ENCODE data around the gene FOXD1.
A peak's percentile ranks its signal among the peaks of the same experiment; 100 is the strongest.
"Not testable (repeated sequence)": the region's sequence is repeated elsewhere in the genome, so short reads cannot be mapped to it uniquely, and the experiment has no call there.

Gene FOXD1

GRCh38 chr5:73464016-73464745, 15.6 kb upstream of the FOXD1 start:
- no peak for FAIRE-seq
- DNase-seq (ENCODE audit: low spot score): no peak

DNA sequence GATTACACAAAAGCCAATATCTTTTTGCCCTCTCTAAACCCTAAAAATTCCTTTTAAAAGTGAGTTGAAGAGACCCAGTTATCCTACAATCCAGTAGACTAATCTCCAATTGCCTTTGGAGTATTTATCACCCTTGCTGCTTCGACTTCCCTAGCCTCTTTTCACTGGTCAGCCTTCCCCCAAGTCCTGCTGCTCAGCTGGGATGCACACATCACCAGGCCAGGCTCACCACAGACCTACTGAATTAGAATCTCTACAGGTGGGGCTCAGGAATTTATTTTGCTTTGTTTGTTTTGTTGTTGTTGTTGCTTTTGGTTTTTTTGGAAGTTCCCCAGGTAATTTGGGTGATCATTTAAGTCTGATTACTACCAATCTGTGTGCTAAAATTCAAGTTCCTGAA, 11.6 kb upstream of the FOXD1 start:
- DNase-seq (ENCODE audit: low spot score): no peak
- FAIRE-seq: no peak

DNA sequence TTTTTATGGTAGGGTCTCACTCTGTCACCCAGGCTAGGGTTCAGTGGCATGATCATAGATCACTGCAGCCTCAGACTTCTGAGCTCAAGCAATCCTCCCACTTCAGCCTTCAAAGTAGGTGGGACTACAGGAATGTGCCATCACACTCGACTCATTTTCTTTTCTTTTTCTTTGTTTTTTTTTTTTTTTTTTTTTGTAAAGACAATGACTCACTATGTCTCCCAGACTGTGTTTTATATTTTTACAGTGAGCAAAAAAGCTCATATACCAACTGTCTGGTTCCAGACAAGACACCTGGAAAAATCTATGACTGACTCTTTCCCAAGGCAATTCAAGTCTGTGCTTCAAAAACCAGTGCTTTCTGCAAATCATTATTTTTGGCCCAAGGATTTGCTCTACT, 10.8 kb upstream of the FOXD1 start:
- DNase-seq (ENCODE audit: low spot score) (no peak), FAIRE-seq (no peak)

- not testable (repeated sequence) for FAIRE-seq; DNase-seq (ENCODE audit: low spot score)
Measured at GRCh38 chr5:73456462-73456861, 7.9 kb upstream of the FOXD1 start.

DNA sequence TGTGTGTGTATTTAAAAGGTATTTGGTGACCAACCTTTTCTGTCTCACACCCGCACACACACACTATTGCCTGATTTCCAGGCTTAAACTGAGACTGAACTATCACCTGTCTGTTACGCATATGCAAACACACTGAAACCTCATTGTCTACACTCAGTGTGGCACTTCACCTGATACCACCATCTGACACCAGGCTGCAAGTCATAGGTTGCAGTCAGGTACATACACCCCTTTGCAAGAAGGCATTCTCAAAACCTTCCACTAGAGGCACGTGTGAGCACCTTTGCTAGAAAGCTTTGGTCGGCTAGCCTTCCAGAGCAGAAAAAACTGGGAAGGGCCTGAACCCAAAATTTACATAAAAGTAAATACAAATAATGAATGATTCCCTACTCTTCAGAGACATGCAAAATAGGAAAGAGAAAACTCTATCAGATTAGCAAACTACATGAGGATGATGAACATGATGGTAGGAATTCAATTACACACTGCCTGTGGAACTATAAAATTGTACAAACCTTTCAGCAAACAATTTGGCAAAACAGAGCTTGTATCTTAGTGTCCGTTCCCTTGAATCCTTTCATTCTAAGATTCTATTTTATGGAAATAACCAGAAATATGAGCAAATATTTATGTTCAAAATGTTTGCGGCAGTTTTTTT, 5.9 kb upstream of the FOXD1 start:
- peak; percentile 23 for DNase-seq (ENCODE audit: low spot score)
- no peak for FAIRE-seq

DNA sequence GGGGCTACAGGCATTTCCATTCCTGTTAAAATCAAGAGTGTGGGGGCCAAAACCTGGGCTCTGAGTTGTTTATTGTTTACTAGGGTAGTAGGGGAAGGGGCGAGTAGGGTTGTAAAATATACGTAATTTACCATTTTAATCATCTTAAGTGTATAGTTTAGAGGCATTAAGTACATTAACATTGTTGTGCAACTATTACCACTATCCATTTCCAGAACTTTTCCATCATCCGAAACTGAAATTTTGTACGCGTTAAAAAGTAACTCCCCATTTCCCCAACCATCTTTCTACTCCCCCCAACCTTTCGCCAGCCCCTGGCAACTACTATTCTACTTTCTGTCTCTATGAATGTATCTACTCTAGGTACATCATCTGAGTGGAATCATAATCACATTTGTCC, 3.6 kb upstream of the FOXD1 start:
- no peak for FAIRE-seq

GRCh38 chr5:73451224-73452130, 2.9 kb upstream of the FOXD1 start:
- DNase-seq (ENCODE audit: low spot score) (no peak), FAIRE-seq (no peak)

More for the DNA sequence above, 3.6 kb upstream of the FOXD1 start:
- no peak for DNase-seq (ENCODE audit: low spot score)

DNA sequence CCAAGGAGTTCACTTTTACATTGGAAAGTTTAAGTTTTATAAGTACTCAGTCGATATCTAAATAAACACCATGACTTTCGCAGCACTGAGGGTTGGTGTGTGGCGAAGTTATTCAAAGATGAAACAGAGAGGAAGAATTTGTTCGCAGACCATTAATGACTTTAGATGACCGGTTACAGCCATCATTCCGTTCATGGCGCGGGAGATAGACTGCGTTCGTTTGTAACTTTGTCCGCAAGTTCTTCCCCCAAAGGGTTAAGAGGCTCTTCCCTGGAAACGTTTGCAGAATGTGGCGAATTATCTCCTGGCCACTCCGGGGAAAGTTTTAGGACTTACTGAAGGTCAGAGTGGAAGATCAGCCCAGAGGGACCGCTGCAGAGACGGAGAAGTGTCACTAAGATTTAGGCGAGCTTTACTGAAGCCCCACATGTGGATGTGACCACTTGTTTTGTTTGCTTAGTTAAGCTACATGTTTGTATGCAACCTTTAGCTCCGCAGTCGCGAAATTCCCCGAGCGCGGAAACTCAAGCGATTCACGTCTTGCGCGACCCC, 2.2 kb upstream of the FOXD1 start:
- no peak for FAIRE-seq
- DNase-seq (ENCODE audit: low spot score): no peak

DNA sequence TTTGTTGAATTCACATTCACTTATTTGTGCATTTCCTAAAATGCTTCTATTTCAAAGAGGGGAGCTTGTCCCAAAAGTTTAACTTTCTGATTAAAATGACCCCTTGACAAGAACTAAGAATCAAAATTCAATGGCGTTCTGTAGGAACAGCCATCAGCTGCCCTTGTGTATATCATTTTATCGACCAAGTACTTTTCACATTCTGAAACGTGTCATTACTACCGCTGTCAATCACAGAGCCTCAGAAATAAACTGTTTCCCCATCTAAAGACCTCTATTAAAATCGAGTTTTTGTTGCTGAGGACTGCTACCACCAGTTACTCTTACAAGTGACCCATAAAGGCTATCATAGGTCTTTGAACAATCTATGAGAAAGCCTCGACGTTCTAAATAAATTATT, 1.6 kb upstream of the FOXD1 start:
- DNase-seq (ENCODE audit: low spot score) (no peak), FAIRE-seq (no peak)

- FAIRE-seq: no peak
- DNase-seq (ENCODE audit: low spot score): peak; percentile 14
Measured at GRCh38 chr5:73447530-73448462, 781 bp downstream of the FOXD1 start.

DNA sequence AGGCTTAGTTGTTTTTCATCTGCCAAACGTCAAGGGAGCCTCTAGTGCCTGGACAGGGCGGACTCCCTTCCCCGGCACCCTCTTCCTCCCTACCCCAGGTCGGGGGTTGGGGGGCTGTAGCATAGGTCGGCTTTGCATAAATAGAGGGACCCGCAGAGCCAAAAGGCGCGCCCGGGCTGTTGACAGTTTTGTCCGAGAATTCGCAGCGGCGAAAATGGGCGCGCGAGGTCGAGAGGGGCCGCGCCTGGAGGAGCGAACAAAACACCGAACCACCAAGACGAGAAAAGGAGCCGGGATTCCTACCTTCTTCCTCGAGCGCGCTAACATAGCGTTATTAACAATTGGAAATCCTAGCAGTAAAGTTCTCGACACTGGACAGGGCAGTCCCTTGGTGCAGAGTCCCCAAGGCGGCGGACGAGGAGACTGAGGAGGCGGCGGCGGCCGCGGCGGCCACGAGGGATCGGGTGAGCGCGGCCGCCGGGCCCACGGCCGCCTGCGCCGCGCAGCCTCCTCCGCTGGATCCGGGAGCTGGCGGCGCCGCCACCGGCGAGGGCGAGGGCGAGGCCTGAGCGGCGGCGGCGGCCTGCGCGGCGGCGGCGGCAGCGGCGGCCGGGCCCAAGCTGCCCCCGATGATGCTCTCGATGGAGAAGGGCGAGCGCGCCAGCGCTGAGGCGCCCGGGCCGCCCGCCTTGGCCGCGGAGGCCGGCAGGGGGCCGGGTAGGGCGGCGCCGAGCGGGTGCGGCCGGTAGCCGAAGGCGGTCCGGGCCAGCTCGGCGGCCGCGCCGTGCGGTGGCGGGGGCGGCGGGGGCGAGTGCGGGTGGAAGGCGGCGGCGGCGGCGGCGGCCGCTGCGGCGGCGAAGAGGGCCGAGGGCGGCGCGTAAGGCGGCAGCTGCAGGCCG, 1.7 kb downstream of the FOXD1 start:
- FAIRE-seq (no peak), DNase-seq (ENCODE audit: low spot score) (no peak)

- FAIRE-seq (no peak), DNase-seq (ENCODE audit: low spot score) (no peak)
Measured at GRCh38 chr5:73445665-73446630, 2.6 kb downstream of the FOXD1 start.

DNA sequence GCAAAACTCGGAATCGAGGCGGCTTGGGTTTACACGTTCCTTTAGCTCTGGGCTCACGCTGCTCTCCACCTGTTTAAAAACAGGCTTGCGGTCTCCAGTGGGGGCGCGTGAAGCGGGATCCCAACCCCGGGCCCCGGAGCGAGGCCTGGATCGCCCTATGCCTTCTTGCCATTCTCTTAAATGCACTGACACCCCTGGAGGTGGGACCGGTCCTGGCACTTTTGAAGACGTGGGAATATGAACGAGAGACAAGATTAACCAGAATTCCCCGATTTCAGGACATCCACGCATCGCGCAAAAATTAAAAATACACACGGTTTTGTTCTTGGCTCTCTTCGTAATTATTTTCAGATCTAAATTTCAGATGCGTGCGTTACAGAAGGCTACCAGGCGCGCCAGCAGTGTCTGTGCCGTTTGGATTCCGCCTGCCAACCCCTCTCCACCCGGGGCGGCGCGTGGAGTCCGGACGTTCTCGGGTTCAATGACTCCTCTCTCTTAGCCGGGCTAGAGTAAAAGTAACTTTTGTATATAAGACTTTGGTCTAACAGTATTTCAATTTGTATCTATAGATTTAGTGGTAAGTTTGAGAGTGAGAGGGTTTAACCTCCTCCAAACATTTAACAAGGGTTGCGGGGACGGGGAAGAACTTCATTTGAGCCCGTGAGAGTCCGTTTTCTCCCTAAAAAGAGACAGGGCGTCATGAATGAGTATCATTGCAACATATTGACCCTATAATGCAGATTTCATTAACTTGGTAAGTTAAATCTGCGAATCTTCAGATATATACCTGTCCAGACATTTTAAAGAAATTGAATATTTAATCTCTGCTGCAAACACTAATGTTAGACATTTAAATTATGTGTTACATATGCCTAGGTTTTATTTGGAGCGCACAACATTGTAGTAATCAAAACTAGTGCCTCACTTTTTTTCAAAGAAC, 3.8 kb downstream of the FOXD1 start:
- FAIRE-seq: no peak
- no peak for DNase-seq (ENCODE audit: low spot score)

DNA sequence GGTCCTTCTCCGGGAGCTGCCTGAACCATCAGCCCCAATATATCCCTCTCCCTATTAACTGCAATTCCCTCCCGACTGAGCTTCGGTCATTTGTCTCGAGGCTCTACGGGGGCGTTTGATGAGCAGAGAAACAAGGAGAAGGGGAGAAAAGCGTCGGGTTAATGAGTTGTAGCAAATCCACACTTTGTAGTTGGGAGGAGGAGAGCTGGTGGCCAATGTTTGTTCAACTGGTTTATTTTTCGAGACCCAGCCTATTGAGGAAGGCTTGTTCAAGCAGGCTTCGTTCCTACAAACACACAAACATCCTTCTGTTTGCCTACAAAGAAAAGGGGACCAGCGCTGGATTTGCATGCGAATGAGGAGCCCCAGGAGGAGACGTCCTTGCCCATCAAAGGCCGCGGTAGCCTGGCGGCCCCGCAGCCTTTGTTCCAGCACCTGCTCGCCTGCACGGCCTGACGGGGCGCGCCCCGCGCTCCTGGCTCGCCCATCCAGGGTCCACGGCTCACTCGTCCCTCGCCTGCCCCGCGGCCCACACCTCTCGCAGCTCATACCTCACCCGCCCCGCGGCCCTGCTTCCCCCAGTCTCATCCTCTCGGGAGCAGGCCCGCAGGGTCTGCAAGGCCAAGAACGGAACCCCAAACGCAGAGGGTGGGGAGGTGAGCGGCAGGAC, 4.6 kb downstream of the FOXD1 start:
- DNase-seq (ENCODE audit: low spot score) (no peak), FAIRE-seq (no peak)

- DNase-seq (ENCODE audit: low spot score): no peak
- no peak for FAIRE-seq
Measured at GRCh38 chr5:73442996-73443627, 5.5 kb downstream of the FOXD1 start.

DNA sequence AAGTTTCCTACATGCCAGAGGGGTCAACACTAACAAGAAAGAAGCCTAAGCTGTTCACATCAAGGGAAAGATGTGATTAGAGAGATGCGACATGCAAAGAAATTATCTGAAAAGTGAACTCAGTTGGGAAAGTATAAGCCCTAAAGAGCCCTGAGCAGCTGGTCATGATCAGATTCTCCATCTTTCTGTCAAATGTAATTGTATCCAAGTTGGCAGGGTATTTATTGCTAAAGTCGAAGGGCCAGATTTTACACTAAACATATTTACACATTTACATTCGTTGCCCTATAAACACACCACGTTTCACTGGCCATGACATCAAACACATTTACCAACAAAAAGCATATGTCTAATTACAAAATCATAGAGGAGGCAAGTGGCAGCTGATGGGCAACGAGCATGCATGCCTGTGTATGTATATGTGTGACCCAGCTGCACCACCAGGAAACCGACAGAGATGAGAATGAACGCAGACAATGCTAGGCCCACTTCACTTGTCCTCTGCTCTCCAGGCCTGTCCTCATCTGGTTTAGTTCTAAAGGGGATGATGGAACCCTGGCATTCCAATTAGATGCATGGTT, 6.3 kb downstream of the FOXD1 start:
- FAIRE-seq (no peak), DNase-seq (ENCODE audit: low spot score) (no peak)
